Measurements from ENCODE around the gene SAE1. TPM values are rescaled to one million over a fixed set of nuclear protein-coding genes. Genes with fewer than 3 reads are reported as not detected.
A peak's percentile ranks its signal among the peaks of the same experiment; 100 is the strongest.

SAE1 gene
- total RNA-seq, 1 experiment from 2014 or later: 314 TPM

GRCh38 chr19:47239610-47240296, 109.1 kb downstream of the SAE1 start:
- Histone ChIP-seq H3K36me3 (ENCODE audit: insufficient read depth, low read length, poor library complexity, severe bottlenecking) (no peaks in the 10 kb centered on the region), H3K27ac (ENCODE audit: low read depth, low read length, poor library complexity, severe bottlenecking) (no peak overlapping the region), H3K27me3 (replicated peaks; ENCODE audit: insufficient read depth, low read depth, low read length, poor library complexity) (peaks cover 13% of the 10 kb centered on the region), H3K4me1 (ENCODE audit: insufficient read depth, low read length, poor library complexity, severe bottlenecking) (peaks cover 14% of the 10 kb centered on the region), H3K9me3 (ENCODE audit: low read depth, low read length, poor library complexity, severe bottlenecking) (no peaks in the 10 kb centered on the region), H3K4me3 (ENCODE audit: low read depth, low read length, poor library complexity, severe bottlenecking) (no peak overlapping the region)
- POLR2A ChIA-PET (ENCODE audit: low non-redundant PET): interaction anchor here (0.6 kb wide), 2 partner anchors 14 to 232 kb away, joined by 7 to 8 read pairs; no protein-coding TSS in a partner anchor
- intact Hi-C loops (cut with micrococcal nuclease; ENCODE audit: unreplicated experiment): loop anchor here (5.0 to 10.0 kb wide), 3 partner anchors 85 to 385 kb away; partner anchors contain the start of gene AP2S1
- peak; percentile 71 for DNase-seq (ENCODE audit: low spot score)
- CTCF ChIA-PET: no interaction called here
- TF ChIP-seq, protein P1, sequence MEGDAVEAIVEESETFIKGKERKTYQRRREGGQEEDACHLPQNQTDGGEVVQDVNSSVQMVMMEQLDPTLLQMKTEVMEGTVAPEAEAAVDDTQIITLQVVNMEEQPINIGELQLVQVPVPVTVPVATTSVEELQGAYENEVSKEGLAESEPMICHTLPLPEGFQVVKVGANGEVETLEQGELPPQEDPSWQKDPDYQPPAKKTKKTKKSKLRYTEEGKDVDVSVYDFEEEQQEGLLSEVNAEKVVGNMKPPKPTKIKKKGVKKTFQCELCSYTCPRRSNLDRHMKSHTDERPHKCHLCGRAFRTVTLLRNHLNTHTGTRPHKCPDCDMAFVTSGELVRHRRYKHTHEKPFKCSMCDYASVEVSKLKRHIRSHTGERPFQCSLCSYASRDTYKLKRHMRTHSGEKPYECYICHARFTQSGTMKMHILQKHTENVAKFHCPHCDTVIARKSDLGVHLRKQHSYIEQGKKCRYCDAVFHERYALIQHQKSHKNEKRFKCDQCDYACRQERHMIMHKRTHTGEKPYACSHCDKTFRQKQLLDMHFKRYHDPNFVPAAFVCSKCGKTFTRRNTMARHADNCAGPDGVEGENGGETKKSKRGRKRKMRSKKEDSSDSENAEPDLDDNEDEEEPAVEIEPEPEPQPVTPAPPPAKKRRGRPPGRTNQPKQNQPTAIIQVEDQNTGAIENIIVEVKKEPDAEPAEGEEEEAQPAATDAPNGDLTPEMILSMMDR (conservative IDR thresholded peaks at IDR 0.05; ENCODE audit: low read depth, low read length): no peak
- no peak for TF ChIP-seq EZH2 (IDR thresholded peaks at IDR 0.05; ENCODE audit: borderline replicate concordance, low read depth, low read length, poor library complexity, severe bottlenecking)
- no TSS peak for BruUV-seq (replicated peaks)

GRCh38 chr19:47240556-47240955, 109.9 kb downstream of the SAE1 start:
- H3K9me3 ChIP-seq (ENCODE audit: low read depth, low read length, poor library complexity, severe bottlenecking): no peaks in the 10 kb centered on the region
- H3K36me3 ChIP-seq (ENCODE audit: insufficient read depth, low read length, poor library complexity, severe bottlenecking): no peaks in the 10 kb centered on the region
- POLR2A ChIA-PET (ENCODE audit: low non-redundant PET): interaction anchor here (0.6 kb wide), 1 partner anchor 233 kb away, joined by 8 read pairs; no protein-coding TSS in a partner anchor
- H3K4me3 ChIP-seq (ENCODE audit: low read depth, low read length, poor library complexity, severe bottlenecking): no peak overlapping the region
- DNase-seq (ENCODE audit: low spot score): no peak
- H3K27ac ChIP-seq (ENCODE audit: low read depth, low read length, poor library complexity, severe bottlenecking): no peak overlapping the region
- BruUV-seq (replicated peaks): no TSS peak
- peaks cover 15% of the 10 kb centered on the region for H3K4me1 ChIP-seq (ENCODE audit: insufficient read depth, low read length, poor library complexity, severe bottlenecking)
- CTCF ChIA-PET: no interaction called here
- TF ChIP-seq, protein P1 (conservative IDR thresholded peaks at IDR 0.05; ENCODE audit: low read depth, low read length): no peak
- no peak for TF ChIP-seq EZH2 (IDR thresholded peaks at IDR 0.05; ENCODE audit: borderline replicate concordance, low read depth, low read length, poor library complexity, severe bottlenecking)
- peaks cover 13% of the 10 kb centered on the region for H3K27me3 ChIP-seq (replicated peaks; ENCODE audit: insufficient read depth, low read depth, low read length, poor library complexity)
- intact Hi-C loops (cut with micrococcal nuclease; ENCODE audit: unreplicated experiment): loop anchor here (5.0 to 10.0 kb wide), 3 partner anchors 86 to 386 kb away; partner anchors contain the start of gene AP2S1

DNA sequence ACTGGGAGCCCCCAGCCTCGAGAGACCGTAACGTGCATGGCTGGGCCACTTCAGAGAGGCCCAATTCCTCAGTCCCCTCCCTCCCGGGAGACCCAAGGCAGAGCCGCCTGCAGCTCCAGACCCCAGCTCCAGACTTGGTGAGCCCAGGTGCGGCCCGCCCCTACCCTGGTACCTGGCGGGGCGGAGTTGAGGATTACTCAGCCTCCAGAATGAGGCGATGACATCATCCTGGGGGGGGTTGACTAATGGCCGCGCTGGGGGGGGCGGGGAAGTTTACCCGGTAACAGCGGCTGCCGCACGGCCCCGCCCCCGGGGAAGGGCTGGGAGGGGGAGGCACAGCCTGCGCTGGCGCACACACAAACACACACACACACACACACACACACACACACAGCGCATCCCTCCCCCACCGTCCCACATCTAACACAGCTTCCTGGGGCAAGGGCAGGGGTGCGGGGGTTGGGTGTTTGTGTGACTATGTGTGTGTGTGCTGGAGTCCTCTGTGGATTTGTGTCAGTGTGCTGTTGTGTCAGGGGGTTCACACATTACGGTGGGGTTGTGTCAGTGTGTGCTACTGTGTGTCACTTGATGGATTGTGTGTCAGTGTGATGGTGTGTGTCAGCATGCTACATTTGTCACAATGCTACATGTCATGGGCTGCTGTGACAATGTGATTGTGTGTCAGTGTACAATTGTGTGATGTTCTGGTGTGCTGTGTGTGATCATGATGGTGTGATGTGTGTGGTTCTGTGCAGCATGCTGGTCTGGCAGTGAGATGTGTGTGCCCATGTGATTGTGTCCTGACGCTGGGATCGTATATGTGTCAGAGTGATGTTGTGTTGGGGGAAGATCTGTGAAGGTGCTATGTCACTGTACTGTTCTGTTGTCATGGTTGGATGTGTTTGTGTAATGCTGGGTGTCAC, 110.6 kb downstream of the SAE1 start:
- intact Hi-C loops (cut with micrococcal nuclease; ENCODE audit: unreplicated experiment): loop anchor here (5.0 to 10.0 kb wide), 3 partner anchors 86 to 386 kb away; partner anchors contain the start of gene AP2S1
- DNase-seq (ENCODE audit: low spot score): peak; percentile 64
- no peaks in the 10 kb centered on the region for H3K9me3 ChIP-seq (ENCODE audit: low read depth, low read length, poor library complexity, severe bottlenecking)
- peaks cover 15% of the 10 kb centered on the region for H3K4me1 ChIP-seq (ENCODE audit: insufficient read depth, low read length, poor library complexity, severe bottlenecking)
- H3K36me3 ChIP-seq (ENCODE audit: insufficient read depth, low read length, poor library complexity, severe bottlenecking): no peaks in the 10 kb centered on the region
- no TSS peak for BruUV-seq (replicated peaks)
- no peak for TF ChIP-seq EZH2 (IDR thresholded peaks at IDR 0.05; ENCODE audit: borderline replicate concordance, low read depth, low read length, poor library complexity, severe bottlenecking)
- TF ChIP-seq, protein P1 (conservative IDR thresholded peaks at IDR 0.05; ENCODE audit: low read depth, low read length): no peak
- CTCF ChIA-PET: no interaction called here
- POLR2A ChIA-PET (ENCODE audit: low non-redundant PET): no interaction called here
- H3K27me3 ChIP-seq (replicated peaks; ENCODE audit: insufficient read depth, low read depth, low read length, poor library complexity): peaks cover 13% of the 10 kb centered on the region
- no peak overlapping the region for H3K27ac ChIP-seq (ENCODE audit: low read depth, low read length, poor library complexity, severe bottlenecking)
- H3K4me3 ChIP-seq (ENCODE audit: low read depth, low read length, poor library complexity, severe bottlenecking): no peak overlapping the region
